ENCODE data around the gene JAKMIP3.

The JAKMIP3 gene

DNA sequence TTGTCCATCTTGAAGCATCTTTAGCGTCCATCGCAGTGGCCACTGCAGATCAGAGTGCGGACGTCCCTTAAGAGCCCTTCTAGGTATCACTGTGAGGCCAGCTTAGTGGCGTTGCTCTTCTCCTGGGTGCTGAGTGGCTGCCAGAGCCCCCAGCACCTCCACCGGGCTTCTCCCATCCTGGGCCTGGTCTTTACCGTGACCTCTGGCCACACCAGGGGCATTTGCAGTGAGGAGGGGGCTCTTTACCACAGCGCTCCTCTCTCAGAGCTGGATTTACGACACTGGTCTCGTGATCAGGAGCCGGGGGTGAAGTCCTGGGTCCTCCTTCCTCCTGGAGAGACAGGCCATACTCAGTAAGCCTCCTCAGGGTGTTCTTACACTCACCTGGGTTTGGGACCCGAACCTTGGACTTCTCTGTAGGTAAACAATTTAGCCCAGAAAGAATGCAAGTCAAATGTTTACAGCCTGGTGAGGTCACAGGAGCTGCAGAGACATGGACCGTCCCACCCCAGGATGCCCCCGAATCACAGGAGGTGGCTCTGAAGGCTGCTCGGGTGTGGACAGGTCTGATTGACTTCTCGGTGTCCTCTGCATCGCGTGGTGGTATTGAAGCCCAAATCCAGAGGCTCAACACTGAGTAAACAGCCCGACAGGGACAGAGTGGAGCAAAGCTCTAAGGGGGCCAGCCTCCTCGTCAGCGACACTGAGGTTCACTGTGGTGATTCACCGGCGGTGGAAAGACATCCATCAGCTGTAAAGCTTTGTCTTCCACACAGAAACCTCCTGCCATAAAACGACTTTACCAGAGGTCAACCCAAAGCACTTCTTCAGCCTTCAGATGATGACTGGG lies 33.0 kb downstream of the JAKMIP3 start:
- no peak for DNase-seq (ENCODE audit: low read depth in 2 of 2)

DNA sequence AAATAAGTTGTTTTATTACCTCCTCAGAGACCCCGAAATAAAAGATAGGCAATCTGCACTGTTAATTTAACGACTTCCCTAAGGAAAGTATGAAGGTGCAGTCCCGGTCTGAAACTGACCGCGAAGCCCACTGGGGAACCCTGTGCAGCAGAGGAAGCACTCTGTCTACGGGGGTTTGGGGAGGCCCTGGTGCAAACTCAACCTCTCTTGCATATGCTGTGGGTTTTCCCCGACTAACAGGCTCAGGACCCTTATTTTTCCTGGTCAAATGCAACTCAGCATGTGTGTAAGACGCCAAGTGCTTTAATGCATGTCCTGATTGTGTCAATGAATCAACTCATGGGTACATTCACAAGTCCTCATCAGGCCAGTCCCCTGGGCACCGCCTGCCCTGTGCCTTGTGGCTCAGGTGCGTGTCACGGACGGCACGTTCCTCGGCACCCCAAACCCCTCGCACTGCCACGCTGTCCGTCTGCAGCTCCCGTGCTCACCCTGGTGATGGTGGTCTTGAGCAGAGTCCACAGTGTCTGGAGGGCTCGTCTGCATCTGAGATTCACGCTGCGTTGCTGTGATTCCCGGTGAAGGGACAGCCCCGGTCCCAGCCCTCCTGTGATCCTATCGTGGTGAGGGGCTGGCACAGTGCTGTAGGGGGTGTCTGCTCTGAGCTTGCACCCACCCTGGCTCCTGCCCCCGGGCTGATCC lies 33.8 kb downstream of the JAKMIP3 start:
- DNase-seq (ENCODE audit: low read depth in 2 of 2): no peak

DNA sequence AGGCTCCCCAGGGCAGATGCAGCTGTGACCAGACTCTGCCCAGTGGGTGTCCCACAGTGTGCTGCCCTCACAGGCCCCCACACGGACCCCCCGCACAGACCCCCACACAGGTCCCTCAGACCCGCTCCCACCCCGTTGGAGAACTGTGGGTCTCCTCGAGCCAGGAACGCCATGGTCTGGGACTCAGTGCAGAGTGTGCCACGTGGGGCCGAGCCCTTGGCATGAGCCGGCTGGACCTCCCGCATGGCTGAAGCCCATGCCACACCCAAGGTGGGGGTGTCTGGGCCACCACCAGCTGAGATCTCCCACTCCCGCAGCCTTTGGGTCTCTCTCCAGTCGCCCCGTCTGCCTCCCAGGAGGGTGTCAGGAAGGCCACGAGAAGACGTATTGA lies 34.3 kb downstream of the JAKMIP3 start:
- no peak for DNase-seq (ENCODE audit: low read depth in 2 of 2)

DNA sequence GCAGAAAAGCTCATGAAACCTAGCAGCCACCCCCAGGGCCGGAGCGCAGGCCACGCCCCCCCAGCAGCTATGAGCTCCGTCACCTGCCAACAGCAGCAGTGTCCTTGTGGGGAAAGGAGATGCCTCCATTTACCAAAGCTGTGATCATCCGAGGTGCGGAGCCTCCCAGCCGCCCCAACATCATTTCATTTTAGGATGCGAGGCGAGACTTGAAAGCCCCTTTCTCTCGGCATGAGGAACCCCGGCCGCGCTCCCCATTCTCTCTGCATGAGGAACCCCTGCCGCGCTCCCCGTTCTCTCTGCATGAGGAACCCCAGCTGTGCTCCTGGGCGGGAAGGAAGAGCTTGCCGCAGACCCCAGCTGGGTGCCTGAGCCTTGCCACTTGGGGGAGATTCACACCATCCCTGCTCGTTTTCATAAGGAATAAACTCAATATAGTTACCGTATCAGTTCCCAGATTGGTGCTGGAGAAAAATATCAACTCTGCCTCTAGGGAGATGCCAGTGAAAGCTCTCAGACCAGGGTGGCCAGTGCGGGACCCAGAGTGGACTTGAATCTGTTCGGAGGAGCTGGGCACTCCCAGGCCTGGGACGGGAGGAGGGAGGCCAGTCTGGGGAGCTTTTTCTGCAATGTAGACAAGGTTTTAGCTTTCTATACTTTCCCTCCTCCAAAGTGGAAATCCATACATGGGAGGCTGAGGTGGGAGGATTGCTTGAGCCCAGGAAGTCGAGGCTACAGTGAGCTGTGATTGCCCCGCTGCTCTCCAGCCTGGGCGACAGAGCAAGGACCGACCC lies 35.0 kb downstream of the JAKMIP3 start:
- no peak for DNase-seq (ENCODE audit: low read depth in 2 of 2)

DNA sequence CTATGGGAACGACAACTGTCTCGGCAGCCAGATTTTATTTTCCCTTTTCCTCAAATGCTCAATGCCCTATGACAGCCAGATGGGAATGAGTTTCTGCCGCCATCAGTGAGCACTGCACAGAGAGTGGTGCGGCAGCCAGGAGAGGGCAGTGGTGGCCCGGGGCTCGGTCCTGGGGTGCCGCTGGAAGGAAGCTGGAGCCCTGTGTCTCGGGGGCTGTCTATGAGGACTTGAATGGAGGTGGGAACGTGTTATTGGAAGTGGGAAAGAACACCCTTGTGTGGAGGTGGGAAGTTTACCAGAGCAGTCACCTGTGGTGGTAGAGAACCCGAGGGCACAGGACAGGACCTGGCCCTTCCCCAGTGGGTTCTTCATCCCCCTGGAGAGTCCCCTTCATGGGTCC lies 35.8 kb downstream of the JAKMIP3 start:
- DNase-seq (ENCODE audit: low read depth in 2 of 2): no peak

DNA sequence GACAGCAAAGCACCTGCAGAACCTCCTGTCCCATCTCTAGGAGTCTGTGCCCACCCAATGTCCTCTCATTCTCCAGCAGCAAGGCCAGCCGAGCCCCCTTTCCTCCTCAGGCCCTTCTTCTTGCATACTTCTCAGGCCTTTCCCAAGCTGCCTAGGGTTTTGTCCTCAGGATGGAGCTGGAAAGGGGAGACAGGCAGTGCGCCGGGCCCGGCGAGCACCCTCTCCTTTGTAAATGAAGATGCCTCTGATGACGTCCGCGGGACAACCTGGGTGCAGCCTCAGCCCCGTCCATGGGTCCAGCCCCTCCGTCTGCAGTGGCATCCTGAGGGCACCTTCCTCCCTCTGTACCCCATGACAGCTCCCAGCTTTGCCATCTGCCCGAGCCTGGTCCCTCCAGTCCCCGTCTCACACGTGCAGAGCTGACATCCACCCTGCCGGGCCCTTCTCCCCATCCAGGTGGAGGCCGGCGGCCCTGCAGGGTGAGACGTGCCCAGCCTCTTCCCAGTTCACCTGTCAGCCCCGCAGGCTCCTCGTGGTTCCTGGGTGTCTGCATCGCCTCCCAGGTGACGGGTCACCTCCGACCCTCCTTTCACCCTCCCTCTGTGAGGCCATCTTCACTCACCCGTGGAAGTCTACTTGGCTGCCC lies 36.4 kb downstream of the JAKMIP3 start:
- DNase-seq (ENCODE audit: low read depth in 2 of 2): no peak

DNA sequence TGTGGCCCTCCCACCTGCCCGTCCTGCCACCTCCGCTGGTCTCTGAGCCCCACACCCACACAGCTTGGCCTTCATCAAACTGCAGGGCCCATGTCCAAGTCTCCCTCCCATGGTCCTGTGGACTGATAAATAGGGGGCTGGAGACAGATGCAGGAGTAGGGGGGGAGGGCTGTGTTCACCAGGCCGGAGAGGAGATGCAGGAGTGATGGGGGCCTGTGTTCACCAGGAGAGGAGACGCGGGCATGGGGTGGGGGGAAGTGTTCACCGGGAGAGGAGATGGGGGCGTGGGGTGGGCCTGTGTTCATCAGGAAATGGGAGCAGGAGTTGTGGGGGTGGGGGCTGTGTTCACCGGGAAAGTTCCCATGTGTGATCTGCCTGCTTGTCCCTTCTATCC lies 37.0 kb downstream of the JAKMIP3 start:
- no peak for DNase-seq (ENCODE audit: low read depth in 2 of 2)

DNA sequence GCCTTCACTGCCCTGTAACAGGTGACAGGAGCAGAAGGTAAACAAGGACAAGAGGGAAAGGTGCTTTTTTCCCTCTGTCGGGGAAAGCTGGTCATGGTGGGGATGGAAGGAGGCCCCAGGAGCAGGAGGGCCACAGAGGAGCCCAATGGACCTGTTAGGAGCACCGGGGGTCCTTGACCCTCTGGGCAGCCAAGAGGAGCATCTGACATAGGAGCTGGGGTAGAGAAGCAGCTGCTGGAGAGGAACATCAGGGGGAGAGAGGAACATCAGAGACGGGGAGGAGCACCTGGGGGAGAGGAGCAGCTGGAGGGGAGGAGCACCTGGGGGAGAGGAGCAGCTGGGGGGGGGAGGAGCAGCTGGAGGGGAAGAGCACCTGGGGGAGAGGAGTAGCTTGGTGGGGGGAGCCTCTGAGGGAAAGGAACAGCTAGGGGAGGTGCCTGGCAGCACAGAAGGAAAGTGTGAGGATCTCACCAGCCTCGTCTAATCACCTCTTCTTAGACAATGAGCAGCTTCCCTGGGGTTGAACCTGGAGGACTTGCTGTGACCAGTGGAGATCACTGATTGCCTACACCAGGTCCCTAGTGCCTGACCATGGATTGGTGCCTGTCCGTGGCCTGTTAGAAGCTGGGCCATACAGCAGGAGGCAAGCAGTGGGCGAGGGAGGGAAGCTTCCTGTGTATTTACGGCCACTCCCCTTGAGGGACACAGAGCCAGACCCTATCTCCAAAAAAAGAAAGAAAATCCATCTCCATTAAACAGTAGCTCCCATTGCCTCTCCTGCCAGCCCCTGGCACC lies 37.6 kb downstream of the JAKMIP3 start:
- no peak for DNase-seq (ENCODE audit: low read depth in 2 of 2)

DNA sequence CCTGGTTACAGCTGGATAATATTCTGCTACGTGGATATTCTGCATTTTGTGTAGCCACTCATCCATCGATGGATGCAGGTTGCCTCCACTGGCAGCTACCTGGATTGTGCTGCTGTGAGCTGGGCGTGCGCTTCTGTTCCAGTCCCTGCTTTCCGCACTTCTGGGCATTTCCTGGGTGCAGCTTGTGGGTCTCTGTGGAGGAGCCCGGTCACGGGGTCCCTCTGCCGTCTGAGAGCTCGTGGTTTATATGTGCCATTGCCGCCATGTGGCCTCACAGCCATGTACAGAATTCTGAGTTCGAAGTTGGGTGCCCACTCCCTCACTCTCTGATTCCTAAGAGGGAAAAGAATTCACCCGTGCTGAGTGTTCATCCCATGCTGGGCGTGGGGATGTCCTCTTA lies 38.3 kb downstream of the JAKMIP3 start:
- DNase-seq (ENCODE audit: low read depth in 2 of 2): no peak

DNA sequence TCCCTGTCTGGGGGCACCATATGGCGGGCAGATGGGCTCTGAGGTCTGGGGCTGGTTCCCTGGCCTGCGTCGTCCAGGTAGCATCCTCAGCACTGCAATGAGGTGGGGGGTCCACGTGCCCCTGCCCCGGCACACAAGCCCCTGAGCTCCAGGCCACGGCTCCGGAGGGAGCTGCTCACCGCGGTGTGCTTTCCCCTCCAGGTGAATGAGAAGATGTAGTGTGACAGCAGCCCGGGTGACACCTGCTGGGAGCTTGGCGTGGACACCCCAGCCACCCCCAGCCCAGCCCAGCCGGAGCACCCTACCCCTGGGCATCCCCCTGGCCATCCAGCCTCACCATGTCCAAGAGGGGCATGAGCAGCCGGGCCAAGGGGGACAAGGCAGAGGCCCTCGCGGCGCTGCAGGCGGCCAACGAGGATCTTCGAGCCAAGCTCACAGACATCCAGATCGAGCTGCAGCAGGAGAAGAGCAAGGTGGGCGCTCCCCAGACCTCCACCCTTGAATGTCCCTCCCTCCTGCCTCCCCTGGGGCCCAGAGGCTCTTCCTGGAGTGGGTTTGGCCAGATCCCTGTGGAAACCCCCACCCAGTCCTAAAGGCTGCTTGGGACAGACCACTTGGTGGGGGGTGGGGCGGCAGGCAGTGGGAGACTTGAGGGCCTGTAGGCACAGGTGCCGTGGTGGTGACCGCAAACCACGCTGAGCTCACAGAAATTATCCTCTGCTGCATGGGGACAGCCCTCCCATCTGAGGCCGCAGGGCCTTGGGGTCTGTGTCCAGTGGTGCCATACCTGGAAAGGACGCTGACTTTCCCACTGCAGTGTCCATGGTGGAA lies 38.9 kb downstream of the JAKMIP3 start:
- no peak for DNase-seq (ENCODE audit: low read depth in 2 of 2)

DNA sequence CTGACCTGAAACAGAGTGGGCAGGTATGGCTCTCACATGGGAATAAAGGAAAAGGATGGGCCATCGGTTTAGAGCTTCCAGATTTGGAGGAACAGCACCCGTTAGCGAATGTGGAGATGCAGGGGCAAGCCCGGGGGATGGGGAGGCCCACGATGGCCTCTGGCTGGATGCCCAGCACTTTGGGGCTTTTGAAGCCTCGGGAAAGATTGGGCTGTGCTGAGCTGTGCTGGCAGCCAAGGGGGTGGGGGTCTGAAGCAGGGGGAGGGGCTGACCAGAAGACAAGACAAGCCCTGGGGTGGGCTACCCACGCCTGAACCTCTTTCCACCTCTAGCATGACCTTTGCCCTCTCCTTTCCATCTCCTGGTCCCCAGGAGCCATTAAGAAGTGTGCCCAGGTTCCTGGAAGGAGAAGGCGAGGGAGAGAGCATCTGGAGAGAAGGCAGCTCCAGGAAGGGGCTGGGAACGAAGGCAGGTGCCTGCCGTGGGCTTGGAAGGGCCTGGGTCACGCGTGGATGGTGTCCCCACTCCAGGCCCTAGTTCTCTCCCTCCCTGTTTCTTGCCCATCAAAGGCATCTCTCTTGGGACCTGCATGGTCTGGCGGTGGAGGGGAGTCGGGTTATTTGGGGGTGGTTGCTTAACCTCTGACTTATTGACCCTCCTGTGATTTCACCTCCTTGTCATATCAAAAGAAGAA lies 39.7 kb downstream of the JAKMIP3 start:
- no peak for DNase-seq (ENCODE audit: low read depth in 2 of 2)

DNA sequence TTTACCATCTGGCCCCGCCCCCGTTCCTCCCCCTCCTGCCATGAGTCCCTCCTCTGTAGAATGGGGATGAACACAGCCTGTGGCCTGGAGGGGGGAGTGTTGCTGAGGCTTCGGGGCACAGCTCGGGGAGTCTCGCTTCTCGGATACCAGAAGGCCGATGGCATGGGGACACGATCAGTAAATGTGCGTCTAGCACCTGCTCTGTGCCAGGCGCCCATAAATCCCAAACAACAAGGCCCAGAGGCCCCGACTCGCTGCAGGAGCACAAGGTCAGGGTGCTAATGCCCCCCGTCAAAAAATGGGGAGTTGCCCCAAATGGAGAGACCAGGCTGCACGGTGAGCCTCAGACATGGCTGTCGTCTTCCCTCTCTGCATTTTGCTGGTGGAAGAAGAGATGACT lies 40.7 kb downstream of the JAKMIP3 start:
- DNase-seq (ENCODE audit: low read depth in 2 of 2): no peak

DNA sequence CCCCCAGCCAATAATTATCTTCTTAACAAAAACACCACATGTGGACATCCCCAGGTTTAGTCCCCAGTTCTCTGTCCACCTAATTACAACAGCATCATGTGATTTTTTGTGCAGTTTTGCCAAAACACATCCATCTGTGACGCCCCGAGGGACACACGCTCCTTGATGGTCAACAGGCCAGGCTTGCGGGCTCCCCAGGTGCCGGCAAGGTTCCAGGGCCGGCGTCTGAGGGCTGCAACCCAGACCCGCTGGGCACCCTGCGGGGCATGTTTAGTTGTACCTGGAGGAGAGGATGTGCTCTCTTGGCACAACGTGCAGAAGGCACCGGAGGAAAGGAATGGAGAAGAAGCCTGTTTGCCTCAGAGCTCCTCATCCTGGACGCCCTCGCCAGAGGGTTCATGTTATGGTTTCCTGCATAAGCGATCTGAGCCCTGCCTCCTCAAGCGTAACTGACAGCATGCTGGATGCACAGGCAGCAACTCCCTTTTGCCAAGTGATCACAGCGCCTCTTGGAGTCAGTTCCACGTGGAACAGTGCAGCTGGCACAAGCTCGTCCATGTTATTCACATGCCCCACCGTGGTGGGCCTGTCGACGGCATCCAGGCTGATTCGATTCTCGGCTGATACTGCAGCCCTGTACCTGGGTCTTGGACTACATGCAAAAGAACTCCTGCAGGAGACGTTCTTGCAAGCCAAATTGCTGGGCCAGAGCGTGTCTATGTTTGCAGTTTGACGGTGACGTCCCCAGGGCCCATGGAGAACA lies 41.6 kb downstream of the JAKMIP3 start:
- DNase-seq (ENCODE audit: low read depth in 2 of 2): no peak

DNA sequence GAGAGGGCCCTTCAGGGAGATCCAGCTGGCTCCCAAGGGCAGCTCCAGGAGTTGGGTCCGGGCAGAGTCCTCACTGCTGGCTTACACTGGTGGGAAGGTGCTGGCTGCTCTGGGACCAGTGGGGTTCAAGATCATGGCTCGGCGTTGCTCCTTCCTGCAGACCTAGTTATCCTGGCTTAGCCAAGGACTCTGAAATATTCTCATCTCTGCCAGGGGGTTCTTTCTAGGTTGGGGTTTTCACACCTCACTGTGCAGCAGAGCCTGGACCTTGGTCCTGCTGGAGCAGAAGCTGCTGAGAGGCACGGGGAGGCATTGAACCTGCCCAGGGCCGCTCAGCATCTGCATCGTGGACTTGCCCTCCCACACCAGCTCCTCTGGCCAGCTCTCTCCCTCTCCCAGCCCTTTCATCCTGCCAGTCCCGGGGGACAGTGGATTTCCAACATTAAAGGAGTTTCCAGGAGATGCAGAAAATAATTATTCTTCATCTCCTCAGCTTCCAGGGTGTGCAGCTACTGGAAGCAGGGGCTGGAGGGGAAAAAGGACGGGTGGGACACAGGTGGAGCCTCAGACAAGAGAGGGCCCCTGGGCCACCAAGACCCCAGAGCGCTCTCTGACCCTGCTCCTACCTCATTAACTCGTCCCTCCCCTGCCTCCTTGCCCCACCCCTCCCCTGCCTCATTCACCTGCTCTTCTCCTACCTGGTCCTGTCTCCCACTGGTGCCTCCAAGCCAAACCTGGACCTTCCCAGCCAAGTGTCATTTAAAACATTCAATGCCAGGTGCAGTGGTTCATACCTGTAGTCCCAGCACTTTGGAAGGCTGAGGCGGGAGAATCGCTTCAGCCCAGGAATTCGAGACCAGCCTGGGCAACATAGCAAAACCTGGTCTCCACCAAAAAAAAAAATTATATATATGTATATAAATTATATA lies 42.5 kb downstream of the JAKMIP3 start:
- no peak for DNase-seq (ENCODE audit: low read depth in 2 of 2)

DNA sequence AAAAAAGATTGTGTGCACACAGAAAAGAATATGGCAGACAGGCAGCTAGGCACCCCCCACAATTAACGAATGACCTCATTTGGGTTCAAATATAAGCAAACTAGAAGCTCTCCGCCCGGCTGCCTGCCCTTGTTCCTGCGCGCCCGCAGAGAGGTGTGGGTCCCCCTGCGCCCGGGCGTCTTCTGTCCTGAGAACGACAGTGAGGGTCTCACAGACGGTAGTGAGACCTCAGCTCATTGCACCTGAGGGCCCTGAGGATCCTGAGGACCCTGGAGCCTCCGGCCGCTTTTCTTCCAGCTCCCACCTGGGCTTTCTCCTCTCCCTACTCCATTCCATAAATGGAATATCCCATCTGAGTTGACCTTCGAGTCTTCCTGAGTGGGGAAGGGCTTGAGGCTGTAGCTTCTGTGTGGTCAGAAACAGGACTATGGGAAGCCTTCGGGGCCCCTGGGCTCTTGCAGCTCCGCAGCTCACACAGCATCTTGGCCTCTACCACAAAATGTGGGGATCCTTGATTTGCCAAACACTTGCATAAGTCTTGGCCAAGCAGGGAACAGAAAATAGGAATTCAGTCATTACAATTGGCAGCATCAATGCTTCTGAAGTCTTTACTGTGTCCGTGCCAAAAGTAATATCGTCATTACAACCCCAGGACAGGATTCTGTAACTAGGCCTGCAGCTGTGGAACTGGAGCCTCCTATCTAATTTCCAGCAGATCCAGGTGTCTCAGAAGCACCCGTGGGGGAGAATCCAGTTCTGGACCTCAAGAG lies 43.8 kb downstream of the JAKMIP3 start:
- DNase-seq (ENCODE audit: low read depth in 2 of 2): no peak

DNA sequence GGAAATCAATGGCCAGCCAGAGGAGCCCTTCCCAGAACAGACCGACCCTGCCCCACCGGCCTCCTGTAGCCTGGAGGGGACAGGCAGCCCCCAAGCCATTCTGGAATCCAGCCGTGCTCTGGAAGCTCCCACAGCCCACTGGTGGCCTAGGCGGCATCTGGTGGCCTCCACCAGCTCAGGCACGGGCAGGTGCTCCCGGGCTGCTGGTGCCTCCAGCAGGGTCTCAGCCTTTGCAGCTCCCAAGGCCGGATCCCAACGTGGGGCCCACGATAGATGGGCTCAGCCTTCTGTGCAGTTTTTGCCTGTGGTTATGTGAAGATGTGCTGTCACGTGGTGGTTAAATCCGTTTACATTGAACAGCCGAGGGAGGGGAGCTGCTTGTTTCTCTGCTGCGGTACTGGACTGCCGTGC lies 44.4 kb downstream of the JAKMIP3 start:
- DNase-seq (ENCODE audit: low read depth in 2 of 2): no peak

DNA sequence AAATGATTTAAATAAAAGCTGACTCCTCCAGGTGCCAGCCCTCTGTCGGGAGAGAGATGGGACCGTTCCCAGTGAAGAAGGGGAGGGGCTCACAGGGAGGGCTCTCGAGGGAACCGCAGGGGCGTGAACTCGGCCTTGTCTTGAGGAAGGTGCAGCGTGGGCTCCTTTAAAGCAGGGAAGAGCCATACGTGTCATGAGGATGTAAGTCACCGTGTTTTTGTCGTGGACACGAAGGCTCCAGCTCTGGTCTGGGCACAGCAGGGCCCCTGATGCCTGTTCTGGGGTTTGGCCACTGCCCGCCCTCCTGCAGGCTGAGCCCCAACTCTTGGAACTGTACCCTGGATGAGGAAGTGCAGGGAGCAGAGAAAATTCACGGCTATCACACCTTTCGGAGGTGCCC lies 45.0 kb downstream of the JAKMIP3 start:
- DNase-seq (ENCODE audit: low read depth in 2 of 2): no peak
